Fibroblast of peridontal ligament (primary cell): ENCODE data around the gene TFR2.

Source experiments
- DNase-seq: peaks from one replicate; pipeline ENCODE4 v3.0.0-alpha.2; 2010; ENCODE audit errors: extremely low read depth

TFR2 gene

DNA sequence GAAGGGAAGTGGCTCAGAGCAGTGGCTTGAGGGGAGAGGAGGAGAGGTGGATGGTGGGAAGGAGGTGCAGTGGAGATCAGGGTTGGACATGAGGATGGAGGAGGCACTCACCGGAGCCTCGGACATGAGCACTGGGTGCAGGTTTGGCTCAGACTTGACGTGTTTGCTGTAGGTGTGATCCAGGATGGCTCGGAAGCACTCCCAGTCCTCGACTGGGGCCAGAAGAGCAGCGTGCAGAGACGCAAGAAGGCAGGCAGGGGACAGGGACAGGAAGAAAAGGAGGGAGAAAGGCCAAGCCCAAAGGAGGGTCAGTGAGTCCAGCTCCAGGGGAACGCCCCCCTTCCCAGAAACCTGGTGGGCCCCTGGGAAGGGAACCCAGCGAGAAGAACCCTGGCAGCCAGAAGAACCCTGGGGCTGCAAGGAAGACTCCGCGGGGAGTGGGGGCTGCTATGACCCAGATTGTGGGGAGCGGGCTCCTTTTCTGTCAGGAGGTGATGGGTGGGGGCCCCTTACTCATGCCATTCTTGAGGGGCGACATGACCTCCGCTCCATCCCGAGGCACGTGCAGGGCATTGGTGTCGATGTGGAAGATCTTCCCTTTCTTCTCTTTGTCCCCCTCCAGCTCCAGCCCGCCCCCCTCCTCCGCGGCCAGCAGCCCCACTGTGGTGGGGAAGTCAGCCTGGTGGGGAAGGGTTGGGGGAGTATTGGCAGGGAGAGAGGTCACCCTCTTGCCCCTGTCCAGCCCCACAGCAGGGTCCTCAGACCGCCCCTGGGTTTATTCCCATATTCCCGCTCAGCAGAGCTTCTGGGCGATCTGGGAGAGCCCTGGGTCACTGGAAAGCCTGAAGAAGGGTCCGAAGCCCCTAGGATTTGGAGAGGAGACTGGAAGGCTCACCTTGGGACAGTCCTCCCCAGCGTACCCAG is 13.8 kb upstream of the TFR2 start:
- no peak for DNase-seq

DNA sequence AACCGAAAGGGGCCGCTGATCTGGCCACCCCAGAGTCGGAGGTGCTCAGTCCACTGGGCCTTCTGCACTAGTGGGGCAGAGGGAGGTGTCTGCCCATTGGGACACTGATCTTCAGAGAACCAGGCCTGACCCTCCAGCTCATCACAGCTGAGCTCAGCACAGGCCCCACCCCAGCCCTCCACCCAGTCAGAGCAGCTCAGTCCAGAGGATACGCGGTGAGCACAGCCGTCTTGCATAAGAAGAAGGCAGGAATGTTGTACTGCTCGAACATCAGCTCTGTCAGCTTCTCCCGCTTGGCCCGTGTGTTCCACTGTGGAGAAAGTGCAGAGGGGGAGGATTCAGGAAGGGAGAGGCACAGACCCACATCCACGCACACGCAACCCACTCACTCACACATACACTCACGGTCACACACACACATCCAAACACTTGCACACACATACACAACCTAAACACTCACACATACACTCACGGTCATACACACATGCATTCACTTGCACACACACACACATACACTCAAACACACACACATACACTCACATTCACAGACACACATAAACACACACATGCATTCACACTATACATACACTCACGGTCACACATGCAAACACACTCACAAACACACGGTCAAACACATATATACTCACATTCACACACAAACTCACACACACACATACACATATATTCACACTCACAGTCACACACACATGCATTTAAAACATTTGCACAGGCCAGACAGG is 8.6 kb upstream of the TFR2 start:
- no peak for DNase-seq

DNA sequence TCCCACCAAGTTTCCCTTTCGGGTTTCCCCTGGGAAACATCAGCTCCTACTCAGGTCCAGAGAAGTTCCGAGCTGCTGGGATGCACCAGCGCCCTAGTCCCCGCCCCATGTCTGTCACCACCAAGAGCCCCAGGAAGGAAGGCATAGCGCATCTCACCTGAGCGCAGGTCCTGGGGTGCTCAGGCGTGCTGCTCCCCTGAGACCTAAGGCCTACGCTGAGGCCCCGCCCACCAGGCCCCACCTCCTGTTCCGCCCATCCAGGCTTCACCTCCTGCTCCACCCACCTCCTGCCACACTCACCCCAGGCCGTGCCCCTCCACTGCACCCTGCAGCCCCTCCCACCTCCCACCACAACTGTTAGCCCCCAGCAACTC is 1.2 kb upstream of the TFR2 start:
- DNase-seq, result no peak

DNA sequence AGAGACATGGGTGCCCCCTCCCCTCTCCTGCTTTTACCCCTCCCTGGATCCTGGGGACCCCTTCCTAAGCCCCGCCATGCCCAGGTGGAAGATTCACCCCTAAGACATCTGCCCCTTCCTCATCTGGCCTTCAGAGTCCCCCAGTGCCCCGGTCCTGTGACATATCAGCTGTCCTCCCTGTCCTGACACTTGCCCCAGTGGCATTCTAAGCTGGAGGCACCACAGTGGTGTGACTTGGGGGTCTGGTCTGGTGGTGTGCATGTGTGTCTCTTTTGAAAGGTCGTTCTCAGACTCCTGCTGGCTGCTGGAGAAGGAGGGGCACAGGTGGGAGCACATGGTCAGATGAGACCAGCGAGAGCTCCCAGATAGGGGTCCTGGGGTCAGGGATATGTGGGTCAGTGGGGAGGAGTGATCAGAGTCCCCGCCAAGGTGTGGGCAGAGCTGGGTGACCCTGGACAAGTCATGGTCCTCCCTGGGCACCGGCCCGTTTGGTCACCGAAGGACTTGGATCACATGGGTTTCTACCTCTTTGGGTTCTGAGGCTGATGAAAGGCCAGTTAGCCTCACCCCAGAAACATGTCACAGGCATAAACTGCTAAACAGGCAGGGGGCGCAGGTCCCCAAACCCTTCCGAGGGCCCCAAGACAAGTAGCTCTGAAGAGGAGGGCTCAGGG is 645 bp upstream of the TFR2 start:
- DNase-seq, result no peak

DNA sequence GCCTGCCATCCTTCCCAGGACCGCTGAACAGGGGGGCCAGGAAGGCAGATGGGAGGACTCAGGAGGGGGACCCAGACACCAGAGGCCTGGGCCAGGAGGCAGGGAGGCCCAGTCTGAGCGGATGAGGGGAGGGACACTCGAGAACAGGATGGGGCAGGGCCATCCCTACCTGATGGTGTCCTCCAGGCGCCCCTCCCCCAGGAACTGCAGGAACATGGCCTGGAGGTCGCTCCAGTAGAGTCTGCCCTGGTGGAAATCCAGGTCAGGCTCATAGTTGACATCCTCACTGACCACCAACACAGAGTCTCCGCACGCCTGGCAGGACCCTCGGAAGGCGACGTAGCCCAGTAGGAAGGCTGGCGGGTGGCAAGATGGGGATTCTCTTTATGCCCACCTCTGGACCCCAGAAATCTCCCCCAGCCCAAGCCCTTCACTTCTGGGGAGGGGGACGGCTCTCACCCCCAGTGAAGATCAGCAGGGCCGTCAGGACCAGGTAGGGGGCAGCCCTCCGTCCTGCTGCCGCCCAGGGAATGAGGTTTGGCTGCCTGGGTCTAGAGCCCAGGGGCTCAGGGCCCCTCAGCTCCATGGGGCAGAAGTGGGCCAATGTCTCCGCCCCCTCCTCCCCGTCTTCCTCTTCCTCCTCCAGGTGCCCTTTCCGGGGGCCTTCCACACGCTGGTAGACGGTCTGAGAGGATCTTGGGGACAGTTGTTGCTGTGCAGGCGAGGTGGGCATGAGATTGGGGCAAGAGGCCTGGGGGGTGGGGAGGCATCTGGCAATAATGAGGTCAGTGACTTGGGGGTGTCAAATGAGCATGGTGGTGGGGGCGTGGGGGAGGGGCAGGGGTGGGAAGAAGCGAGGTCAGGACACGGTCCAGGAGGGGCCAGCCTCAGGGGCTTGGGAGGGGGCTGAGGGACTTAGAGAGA is 573 bp downstream of the TFR2 start:
- DNase-seq, result no peak

DNA sequence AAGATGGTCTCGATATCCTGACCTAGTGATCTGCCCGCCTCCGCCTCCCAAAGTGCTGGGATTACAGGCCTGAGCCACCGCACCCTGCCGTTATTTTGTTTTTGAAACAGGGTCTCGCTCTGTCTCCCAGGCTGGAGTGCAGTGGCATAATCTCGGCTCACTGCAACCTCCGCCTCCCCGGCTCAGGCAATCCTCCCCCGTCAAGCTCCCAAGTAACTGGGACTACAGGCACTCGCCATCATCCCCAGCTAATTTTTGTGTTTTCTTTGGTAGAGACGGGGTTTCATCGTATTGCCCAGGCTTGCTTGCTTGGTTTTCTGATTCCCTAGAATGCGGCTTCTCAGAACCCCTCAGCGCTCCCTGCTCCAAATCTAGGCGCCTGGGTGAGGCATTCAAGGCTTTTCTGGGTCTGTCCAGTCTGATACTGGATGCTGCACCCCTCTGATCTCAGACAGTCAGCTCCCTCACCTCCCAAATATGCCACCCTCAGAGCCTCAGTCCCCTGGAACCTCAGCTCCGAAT is 1.3 kb downstream of the TFR2 start:
- DNase-seq, result no peak

DNA sequence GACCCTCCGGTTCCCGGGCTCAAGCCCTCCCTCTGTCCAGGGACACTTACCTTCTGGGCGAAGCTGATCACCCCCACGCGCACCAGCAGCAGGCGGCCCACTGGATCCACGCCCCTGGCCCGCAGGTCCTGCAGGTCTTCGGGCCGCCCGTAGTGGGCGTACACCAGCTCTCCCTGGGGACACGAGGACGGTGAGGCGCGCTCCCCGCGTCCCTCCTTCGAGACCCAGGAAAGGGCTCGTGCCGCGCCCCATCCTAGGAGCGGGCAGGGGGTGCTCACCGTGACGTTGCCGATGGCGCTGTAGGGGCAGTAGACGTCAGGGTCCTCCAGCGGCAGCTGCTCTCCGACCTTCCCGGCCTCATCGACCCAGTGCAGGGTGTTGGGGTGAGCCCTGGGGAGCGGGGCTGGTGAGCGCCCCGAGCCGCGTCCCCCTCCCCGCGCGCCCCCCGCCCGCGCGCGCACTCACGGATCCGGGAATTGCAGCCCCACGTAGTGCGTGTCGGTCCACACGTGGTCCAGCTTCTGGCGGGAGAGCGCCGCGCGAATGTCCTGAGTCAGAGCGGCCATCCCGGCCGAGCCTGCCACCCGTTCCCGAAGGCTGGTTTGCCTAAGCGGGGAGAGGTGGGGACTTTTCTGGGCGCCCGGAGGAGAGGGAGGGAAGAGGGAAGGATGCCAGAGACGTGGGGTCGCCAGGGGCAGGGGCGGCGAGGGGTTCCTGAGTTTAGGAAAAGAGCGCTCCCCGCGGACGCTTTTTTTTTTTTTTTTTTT is 8.2 kb downstream of the TFR2 start:
- DNase-seq, result no peak

DNA sequence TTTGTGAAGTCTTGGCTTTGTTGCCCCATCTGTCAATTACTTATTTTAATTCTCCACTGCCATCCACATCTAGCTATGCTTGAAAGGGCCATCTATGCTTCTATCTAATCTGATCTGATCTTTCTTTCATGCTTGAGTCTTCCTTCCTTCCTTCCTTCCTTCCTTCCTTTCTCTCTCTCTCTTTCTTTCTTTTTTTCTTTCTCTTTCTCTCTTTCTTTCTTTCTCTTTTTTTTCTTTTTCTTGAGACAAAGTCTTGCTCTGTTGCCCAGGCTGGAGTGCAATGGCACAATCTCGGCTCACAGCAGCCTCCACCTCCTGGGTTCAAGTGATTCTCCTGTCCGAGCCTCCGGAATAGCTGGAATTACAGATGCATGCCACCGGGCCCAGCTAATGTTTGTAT is 11.3 kb downstream of the TFR2 start:
- no peak for DNase-seq

DNA sequence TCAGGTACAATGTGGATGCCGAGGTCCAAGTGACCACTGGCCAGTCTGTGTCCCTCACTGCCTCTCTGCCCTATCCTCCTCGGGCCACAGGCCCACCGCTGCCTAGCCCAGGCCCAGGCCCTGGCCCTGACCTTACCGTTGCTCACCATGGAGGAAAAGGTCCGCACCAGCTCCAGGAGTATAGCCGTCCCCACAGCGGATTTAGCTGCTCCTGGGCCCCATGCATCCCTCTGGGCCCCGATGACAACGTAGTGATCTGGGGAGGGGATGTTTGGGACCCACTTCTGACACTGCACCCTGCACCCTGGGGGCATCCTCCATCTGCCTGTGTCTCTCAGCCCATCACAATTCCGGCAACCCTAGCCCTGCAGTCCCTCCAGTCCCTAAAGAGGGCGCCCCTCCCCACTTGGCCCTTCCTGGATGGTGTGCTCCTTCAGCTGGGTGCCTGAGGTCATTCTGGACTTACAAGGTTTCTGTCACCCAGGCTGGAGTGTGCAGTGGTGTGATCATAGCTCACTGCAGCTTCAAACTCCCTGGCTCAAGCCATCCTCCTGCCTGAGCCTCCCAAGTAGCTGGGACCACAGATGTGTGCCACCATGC is 12.1 kb downstream of the TFR2 start:
- no peak for DNase-seq

DNA sequence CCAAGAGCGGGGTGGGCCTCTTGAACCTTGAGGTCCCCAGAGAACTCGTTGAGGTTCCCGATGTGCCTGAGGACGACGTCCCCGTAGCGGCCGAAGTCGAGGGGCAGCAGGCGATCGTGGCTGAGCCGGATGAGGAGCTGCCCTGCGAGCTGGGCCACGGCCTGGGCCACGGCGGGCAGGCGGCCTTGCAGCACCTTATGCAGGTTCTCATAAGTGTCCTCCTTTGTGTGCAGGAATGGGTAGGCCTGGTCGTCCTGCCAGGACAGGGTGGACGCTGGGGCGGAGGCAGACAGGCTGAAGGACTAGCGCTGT is 14.2 kb downstream of the TFR2 start:
- no peak for DNase-seq

DNA sequence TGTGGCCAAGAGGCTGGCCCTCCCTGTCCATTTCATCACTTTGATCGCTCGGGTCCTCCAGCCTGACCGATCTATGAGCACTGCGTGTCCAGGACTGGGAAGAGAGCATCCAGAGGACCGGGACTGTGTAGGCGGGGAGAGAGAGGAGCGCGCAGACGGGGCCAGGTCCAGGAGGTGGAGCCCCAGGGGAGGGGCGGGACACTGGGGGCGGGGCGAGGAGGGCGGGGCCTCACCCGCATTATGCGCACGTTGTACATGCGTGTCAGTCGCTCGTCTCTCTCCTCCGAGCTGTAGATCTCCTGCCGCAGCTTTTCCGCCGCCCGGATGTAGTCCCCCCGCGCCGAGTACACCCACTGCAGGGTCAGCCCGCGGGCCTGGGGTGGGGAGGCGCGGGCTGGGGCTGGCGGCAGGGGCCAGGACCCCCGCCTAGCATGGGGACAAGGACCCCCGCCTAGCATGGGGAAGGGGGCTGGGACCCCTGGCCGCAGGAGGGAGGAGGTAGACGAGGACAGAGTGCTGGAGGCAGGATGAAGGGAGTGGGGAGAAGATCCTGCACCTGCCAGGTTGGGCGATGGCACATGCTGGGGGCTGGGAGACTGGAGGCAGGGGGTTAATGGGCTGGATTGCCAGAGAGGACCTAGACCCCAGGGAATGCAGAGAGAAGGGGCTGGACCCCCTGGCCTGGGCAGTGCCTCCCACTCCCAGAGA is 14.7 kb downstream of the TFR2 start:
- DNase-seq, result peak; percentile 54

DNA sequence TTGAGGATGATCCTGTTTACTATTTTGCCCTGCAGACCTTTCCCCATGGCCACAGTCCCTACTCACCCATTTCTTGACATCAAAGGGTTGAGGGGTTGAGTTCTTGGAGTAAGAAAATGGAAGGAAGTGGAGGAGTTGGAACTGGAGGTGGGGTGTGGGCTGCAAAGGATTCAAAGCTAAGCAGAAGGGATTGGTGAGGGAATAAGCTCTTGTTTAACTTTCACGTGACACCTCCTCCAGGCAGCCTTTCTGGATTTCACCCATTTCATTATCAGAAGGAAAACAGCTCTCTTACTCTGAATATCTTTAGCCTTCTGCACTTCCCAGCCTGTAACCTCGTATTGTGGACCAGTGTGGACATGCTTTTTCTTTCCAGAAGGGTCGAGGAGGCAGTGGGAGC is 15.3 kb downstream of the TFR2 start:
- DNase-seq, result no peak

DNA sequence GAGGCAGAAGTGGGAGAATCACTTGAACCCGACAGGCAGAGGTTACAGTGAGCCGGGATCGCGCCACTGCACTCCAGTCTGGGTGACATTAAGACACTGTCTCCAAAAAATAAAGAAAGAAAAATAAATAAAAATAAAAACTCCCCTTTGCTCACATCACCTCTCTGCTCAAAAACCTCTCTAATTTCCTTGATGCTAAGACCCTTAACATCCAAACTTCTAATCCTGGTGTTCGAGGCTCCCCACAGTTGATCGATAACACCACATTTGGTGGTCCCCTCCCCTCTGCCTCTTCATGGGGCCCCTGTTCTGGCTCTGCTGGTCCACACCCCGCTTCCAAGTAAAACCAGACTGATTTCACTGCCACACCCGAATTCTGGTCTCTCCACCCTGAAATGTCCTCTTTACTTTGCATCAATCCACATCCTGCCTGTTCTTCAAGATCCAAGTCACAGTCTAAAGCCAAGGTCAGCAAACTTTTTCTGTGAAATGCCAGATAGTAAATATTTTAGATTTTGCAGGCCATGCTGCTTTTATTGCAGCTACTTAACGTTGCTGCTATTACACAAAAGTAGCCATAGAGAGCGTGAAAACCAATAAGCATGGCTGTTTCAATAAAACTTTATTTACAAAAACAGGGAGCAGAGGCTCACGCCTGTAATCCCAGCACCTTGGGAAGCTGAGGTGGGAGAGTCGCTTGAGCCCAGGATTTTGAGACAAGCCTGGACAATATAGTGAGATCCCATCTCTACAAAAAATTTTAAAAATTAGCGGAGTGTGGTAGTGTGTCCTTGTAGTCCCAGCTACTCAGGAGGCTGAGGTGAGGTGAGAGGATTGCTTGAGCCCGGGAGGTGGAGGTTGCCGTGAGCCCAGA is 17.2 kb downstream of the TFR2 start:
- no peak for DNase-seq

DNA sequence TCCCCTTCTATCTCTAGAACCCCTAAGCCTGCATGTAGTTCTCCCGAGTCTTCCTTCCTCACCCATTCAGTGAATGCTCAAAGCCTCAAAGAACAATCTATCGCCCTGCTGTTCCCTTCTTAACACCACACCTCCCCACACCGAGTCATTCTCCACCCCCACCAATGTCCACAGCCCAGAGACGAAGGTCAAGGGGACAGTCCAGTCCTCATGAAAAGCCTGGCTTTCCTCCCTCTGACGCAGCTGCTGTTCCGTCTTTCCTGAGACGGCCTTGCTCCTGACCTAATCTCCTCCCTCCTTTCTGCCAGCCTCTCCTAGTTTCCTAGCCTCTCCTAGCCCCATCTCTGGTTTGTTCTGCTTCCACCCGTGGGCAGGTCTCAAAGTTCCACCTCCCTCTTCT is 19.8 kb downstream of the TFR2 start:
- no peak for DNase-seq

DNA sequence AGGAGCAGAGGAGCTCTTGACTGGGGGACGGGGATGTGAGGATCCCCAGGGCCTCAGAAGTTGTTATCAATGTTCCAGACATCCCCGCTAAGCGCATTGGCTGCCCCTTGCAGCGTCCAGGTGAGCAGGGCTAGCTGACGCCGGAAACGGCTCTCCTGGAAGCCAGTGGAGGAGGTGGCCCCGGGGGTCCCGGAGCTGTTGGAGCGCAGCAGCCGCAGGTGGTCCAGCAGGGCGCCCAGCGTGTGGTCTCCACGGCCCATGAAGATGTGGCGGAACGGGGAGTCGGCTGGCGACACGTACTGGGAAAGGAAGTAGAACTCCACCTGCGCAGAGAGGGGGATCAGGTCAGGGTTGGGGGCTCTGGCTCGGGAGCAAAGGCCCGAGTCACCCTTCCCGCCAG is 20.5 kb downstream of the TFR2 start:
- DNase-seq, result no peak

DNA sequence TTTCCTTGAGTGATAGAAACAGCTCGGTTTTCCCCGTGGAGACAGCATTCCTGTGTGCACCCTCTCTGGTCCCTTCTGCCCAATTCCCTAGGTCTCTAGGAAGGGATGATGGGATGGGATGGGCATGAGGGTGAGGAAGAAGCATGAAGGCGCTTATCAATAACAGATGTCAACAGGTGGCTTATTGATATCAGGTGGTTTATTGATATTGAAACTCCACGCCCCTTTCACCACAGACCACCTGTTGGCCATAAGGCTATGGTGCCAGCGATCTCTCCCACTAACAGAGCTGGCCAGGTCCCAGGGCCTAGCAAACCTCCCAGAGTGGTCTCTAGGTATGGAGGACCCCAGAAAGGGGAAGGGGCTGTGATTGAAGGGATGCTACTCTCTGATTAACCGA is 21.1 kb downstream of the TFR2 start:
- no peak for DNase-seq

DNA sequence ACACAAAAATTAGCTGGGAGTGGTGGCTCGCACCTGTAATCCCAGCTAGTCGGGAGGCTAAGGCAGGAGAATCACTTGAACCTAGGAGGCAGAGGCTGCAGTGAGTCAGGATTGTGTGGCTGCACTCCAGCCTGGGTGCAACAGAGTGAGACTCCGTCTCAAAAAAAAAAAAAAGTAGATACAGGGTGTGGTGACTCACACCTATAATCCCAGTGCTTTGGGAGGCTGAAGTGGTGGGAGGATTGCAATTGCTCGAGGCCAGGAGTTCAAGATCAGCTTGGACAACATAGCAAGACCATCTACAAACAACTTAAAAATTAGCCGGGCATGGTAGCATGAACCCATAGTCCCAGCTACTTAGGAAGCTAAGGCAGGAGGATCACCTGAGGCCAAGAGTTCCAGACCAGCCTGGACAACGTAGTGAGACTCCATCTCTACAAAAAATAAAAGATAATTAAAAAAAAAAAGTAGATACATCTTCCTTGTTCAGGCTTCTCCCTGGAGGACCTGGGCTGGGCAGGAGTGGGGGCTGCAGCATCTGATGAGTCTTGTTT is 27.0 kb downstream of the TFR2 start:
- no peak for DNase-seq

DNA sequence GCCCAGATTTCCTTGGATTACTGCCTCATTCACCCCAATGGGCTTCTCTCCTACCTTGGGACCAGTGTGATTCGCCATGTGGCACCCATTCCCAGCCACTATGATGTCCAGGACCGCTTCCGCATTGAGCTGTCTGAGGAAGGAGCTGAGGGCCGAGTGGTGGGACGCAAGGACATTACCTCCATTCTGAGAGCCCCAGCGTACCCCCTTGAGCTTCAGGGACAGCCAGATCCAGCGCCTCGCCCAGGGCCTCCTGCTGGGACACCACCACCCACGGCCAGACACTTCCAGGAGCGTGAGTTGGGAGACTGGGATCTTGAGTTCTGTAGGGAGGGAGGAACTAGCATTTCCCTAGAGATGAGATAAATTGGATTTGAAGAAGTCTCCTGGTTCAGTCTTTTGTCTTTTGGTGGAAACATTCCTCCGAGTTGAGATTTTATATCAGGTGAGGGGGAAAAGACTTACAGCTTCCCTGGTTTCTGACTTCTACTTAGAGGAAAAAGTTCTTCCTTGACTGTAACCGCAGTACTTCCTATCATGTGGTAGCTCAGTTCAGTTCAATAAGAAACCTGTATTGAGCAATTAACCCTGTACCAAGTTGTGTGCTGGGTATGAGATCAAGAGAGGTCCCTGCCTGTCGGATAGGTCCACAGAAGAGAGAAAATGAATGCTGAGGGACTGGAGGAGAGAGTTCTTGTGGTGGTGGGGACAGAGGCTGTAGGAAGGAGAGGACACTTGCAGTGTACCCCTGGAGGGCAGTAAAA is 27.8 kb downstream of the TFR2 start:
- no peak for DNase-seq
